Gastroesophageal sphincter (tissue), 4 donors: ENCODE data around the gene WNT5B. TPM values are rescaled to one million over a fixed set of nuclear protein-coding genes. Genes with fewer than 3 reads are reported as not detected.

Source experiments
- ATAC-seq: fragments of 150-250 bp; one replicate; pipeline ENCODE4 v1.9.1; 2016; ENCODE audit warnings: mild to moderate bottlenecking, moderate library complexity
- H3K27ac ChIP-seq, 4 donors: fragments of 200-600 bp; sonication (generic) in 3 of 4; 1 replicate in 3 of 4; 2 replicates in 1 of 4; pipeline ENCODE4 v1.5.1; 2016 to 2019
- H3K27me3 ChIP-seq: fragments of 200-600 bp; sonication (generic); one replicate; pipeline ENCODE4 v1.5.1; 2019
- H3K36me3 ChIP-seq, 2 donors: fragments of 200-600 bp; sonication (generic); one replicate each; pipeline ENCODE4 v1.5.1; 2019; ENCODE audit warnings: control low read depth in 1 of 2
- H3K4me1 ChIP-seq, 3 donors: fragments of 200-600 bp; sonication (generic); 1 replicate in 2 of 3; 2 replicates in 1 of 3; pipeline ENCODE4 v1.5.1; 2016 to 2019; ENCODE audit warnings: control low read depth in 2 of 3
- H3K4me3 ChIP-seq, 2 donors: fragments of 200-600 bp; sonication (generic); one replicate each; pipeline ENCODE4 v1.5.1; 2019; ENCODE audit warnings: mild to moderate bottlenecking in 1 of 2, moderate library complexity in 1 of 2
- H3K9me3 ChIP-seq, 3 donors: fragments of 200-600 bp; sonication (generic); one replicate each; pipeline ENCODE4 v1.5.1; 2017 to 2019; ENCODE audit warnings: control low read depth in 2 of 3
- CTCF ChIP-seq, 4 experiments: fragments of 200-600 bp in 2 of 4; fragments of 450-650 bp in 2 of 4; sonication (generic) in 1 of 4; IDR thresholded peaks; one replicate each; pipeline ENCODE4 v1.5.1; 2017 to 2019; ENCODE audit warnings: antibody characterized with exemption in 4 of 4, mild to moderate bottlenecking in 2 of 4, moderate library complexity in 2 of 4
- EP300 ChIP-seq: sonication (generic); formaldehyde crosslinking; IDR thresholded peaks from one replicate; pipeline ENCODE4 v1.6.1; 2017; ENCODE audit warnings: antibody characterized with exemption, mild to moderate bottlenecking
- POLR2A ChIP-seq, 2 donors: fragments of 450-650 bp; IDR thresholded peaks; one replicate each; pipeline ENCODE4 v1.6.1; 2017; ENCODE audit warnings: antibody characterized with exemption in 2 of 2, mild to moderate bottlenecking in 2 of 2, moderate library complexity in 1 of 2
- POLR2AphosphoS5 ChIP-seq: sonication (generic); formaldehyde crosslinking; IDR thresholded peaks from one replicate; pipeline ENCODE4 v1.6.1; 2017; ENCODE audit warnings: antibody characterized with exemption
- WGBS, 2 donors: methylation state at CpG; one replicate each; pipeline ENCODE4 v1.1.5; 2018; ENCODE audit warnings: low coverage in 1 of 2; 5-methylcytosine and 5-hydroxymethylcytosine counted together
- total RNA-seq, 4 donors: library from RNA; depleted of rRNA; stranded (reverse); fragments of >200 nt; gene quantifications; one replicate each; pipeline ENCODE4 v1.1.0, GENCODE V29; 2016

WNT5B gene
- total RNA-seq, 4 donors from 2014 or later, result 9.4 to 76.5 (median 26.3) TPM

GRCh38 chr12:1611803-1612572 lies 17.0 kb upstream of the WNT5B start:
- ATAC-seq, result peak; percentile 49
- peak overlapping the region in 3 of 4 donors; percentile 12 to 53 (median 33) for H3K27ac ChIP-seq
- TF ChIP-seq EP300 (no peak), POLR2AphosphoS5 (no peak), CTCF (IDR thresholded peaks at IDR 0.05) (no peak), POLR2A (IDR thresholded peaks at IDR 0.05) (no peak)

GRCh38 chr12:1613860-1614259 lies 15.2 kb upstream of the WNT5B start:
- ATAC-seq, result no peak
- peaks cover 0 to 5% (median 4%) of the 10 kb centered on the region in 3 donors for H3K4me1 ChIP-seq
- TF ChIP-seq EP300 (no peak), CTCF (IDR thresholded peaks at IDR 0.05) (no peak), POLR2AphosphoS5 (no peak), POLR2A (IDR thresholded peaks at IDR 0.05) (no peak)
- H3K27ac ChIP-seq, result no peak overlapping the region
- H3K4me3 ChIP-seq, result no peak overlapping the region
- no peaks in the 10 kb centered on the region for H3K27me3 ChIP-seq
- WGBS, 2 donors, result 94 to 98% methylated on average over 3 to 4 of the region's 4 CpGs
- no peaks in the 10 kb centered on the region for H3K36me3 ChIP-seq
- no peaks in the 10 kb centered on the region for H3K9me3 ChIP-seq

More at GRCh38 chr12:1611803-1612572, 17.0 kb upstream of the WNT5B start:
- no peaks in the 10 kb centered on the region for H3K36me3 ChIP-seq
- H3K9me3 ChIP-seq, result no peaks in the 10 kb centered on the region
- peaks cover 0 to 21% (median 5%) of the 10 kb centered on the region in 3 donors for H3K4me1 ChIP-seq
- 66 to 76% methylated on average over 7 to 12 of the region's 13 CpGs for WGBS, 2 donors
- H3K27me3 ChIP-seq, result no peaks in the 10 kb centered on the region
- H3K4me3 ChIP-seq, result no peak overlapping the region

GRCh38 chr12:1614360-1614759 lies 14.7 kb upstream of the WNT5B start:
- TF ChIP-seq EP300, result no peak
- no peak for TF ChIP-seq POLR2AphosphoS5
- TF ChIP-seq CTCF (IDR thresholded peaks at IDR 0.05), result no peak
- TF ChIP-seq POLR2A (IDR thresholded peaks at IDR 0.05), result no peak
- no peaks in the 10 kb centered on the region for H3K36me3 ChIP-seq
- WGBS, 2 donors, result 83 to 85% methylated on average over 5 of the region's 6 CpGs
- H3K27me3 ChIP-seq, result no peaks in the 10 kb centered on the region
- H3K4me3 ChIP-seq, result no peak overlapping the region
- no peak overlapping the region for H3K27ac ChIP-seq
- no peaks in the 10 kb centered on the region for H3K9me3 ChIP-seq
- no peaks in the 10 kb centered on the region for H3K4me1 ChIP-seq
- ATAC-seq, result no peak

- Histone ChIP-seq H3K9me3 (no peaks in the 10 kb centered on the region), H3K36me3 (no peaks in the 10 kb centered on the region), H3K27me3 (no peaks in the 10 kb centered on the region), H3K27ac (no peak overlapping the region), H3K4me1 (no peaks in the 10 kb centered on the region), H3K4me3 (no peak overlapping the region)
- TF ChIP-seq POLR2AphosphoS5 (no peak), POLR2A (IDR thresholded peaks at IDR 0.05) (no peak)
- ATAC-seq, result no peak
- WGBS, 2 donors, result 81 to 85% methylated on average over 9 to 12 of the region's 16 CpGs
Observed at GRCh38 chr12:1616233-1617066, 12.6 kb upstream of the WNT5B start.

- Histone ChIP-seq H3K4me3 (no peak overlapping the region), H3K36me3 (no peaks in the 10 kb centered on the region), H3K27ac (no peak overlapping the region), H3K9me3 (no peaks in the 10 kb centered on the region), H3K27me3 (no peaks in the 10 kb centered on the region), H3K4me1 (no peaks in the 10 kb centered on the region)
- no peak for ATAC-seq
- TF ChIP-seq EP300 (no peak), CTCF (IDR thresholded peaks at IDR 0.05) (no peak), POLR2A (IDR thresholded peaks at IDR 0.05) (no peak), POLR2AphosphoS5 (no peak)
Observed at GRCh38 chr12:1618489-1618888, 10.5 kb upstream of the WNT5B start.
